ENCODE data around the gene SLC66A2. TPM values are rescaled to one million over a fixed set of nuclear protein-coding genes. Genes with fewer than 3 reads are reported as not detected.

SLC66A2 gene
- total RNA-seq, 1 donor from 2014 or later = 29.8 TPM

DNA sequence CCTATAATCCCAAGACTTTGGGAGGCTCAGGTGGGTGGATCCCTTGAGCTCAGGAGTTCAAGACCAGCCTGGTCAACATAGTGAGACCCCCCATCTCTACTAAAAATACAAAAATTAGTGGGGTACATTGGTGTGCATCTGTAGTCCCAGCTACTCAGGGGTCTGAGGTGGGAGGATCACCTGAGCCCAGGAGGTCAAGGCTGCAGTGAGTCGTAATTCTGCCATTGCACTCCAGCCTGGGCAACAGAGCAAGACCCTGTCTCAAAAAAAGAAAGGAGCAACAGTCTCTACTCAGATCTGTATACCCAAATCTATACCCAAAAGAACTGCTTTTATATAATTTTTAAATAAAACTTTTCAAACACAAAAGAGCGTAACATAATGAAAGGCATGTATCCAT, 7.5 kb upstream of the SLC66A2 start:
- H3K9me3 Mint-ChIP-seq = no peaks in the 10 kb centered on the region
- H3K36me3 Mint-ChIP-seq (ENCODE audit: low read depth) = peaks cover 2% of the 10 kb centered on the region
- no peak for DNase-seq (ENCODE audit: low read depth, low spot score)
- H3K4me3 Mint-ChIP-seq = no peak overlapping the region
- peaks cover 20% of the 10 kb centered on the region for H3K4me1 Mint-ChIP-seq
- H3K27me3 Mint-ChIP-seq (ENCODE audit: low read depth) = peaks cover 54% of the 10 kb centered on the region
- H3K27ac Mint-ChIP-seq (ENCODE audit: unreplicated experiment) = no peak overlapping the region
- TF ChIP-seq, protein P1, sequence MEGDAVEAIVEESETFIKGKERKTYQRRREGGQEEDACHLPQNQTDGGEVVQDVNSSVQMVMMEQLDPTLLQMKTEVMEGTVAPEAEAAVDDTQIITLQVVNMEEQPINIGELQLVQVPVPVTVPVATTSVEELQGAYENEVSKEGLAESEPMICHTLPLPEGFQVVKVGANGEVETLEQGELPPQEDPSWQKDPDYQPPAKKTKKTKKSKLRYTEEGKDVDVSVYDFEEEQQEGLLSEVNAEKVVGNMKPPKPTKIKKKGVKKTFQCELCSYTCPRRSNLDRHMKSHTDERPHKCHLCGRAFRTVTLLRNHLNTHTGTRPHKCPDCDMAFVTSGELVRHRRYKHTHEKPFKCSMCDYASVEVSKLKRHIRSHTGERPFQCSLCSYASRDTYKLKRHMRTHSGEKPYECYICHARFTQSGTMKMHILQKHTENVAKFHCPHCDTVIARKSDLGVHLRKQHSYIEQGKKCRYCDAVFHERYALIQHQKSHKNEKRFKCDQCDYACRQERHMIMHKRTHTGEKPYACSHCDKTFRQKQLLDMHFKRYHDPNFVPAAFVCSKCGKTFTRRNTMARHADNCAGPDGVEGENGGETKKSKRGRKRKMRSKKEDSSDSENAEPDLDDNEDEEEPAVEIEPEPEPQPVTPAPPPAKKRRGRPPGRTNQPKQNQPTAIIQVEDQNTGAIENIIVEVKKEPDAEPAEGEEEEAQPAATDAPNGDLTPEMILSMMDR (conservative IDR thresholded peaks at IDR 0.05) = no peak

- Mint-ChIP-seq H3K27ac (ENCODE audit: unreplicated experiment) (no peak overlapping the region), H3K9me3 (no peaks in the 10 kb centered on the region), H3K27me3 (ENCODE audit: low read depth) (peaks cover 54% of the 10 kb centered on the region), H3K4me1 (peaks cover 12% of the 10 kb centered on the region), H3K4me3 (no peak overlapping the region), H3K36me3 (ENCODE audit: low read depth) (no peaks in the 10 kb centered on the region)
- DNase-seq (ENCODE audit: low read depth, low spot score) = no peak
- TF ChIP-seq, protein P1 (conservative IDR thresholded peaks at IDR 0.05) = no peak
These were observed 4.8 kb upstream of the SLC66A2 start for GRCh38 chr18:79956276-79956675.

- H3K4me3 Mint-ChIP-seq = peak overlapping the region; percentile 25
- H3K9me3 Mint-ChIP-seq = no peaks in the 10 kb centered on the region
- TF ChIP-seq, protein P1 (conservative IDR thresholded peaks at IDR 0.05) = no peak
- peaks cover 49% of the 10 kb centered on the region for H3K27me3 Mint-ChIP-seq (ENCODE audit: low read depth)
- H3K4me1 Mint-ChIP-seq = peaks cover 11% of the 10 kb centered on the region
- no peak for DNase-seq (ENCODE audit: low read depth, low spot score)
- H3K27ac Mint-ChIP-seq (ENCODE audit: unreplicated experiment) = no peak overlapping the region
- H3K36me3 Mint-ChIP-seq (ENCODE audit: low read depth) = no peaks in the 10 kb centered on the region
These were observed 4.0 kb upstream of the SLC66A2 start for GRCh38 chr18:79955302-79956075.

- H3K4me3 Mint-ChIP-seq = no peak overlapping the region
- H3K4me1 Mint-ChIP-seq = peaks cover 11% of the 10 kb centered on the region
- H3K27ac Mint-ChIP-seq (ENCODE audit: unreplicated experiment) = no peak overlapping the region
- TF ChIP-seq, protein P1 (conservative IDR thresholded peaks at IDR 0.05) = no peak
- H3K36me3 Mint-ChIP-seq (ENCODE audit: low read depth) = no peaks in the 10 kb centered on the region
- DNase-seq (ENCODE audit: low read depth, low spot score) = no peak
- peaks cover 45% of the 10 kb centered on the region for H3K27me3 Mint-ChIP-seq (ENCODE audit: low read depth)
- no peaks in the 10 kb centered on the region for H3K9me3 Mint-ChIP-seq
These were observed 3.3 kb upstream of the SLC66A2 start for GRCh38 chr18:79954791-79955190.

DNA sequence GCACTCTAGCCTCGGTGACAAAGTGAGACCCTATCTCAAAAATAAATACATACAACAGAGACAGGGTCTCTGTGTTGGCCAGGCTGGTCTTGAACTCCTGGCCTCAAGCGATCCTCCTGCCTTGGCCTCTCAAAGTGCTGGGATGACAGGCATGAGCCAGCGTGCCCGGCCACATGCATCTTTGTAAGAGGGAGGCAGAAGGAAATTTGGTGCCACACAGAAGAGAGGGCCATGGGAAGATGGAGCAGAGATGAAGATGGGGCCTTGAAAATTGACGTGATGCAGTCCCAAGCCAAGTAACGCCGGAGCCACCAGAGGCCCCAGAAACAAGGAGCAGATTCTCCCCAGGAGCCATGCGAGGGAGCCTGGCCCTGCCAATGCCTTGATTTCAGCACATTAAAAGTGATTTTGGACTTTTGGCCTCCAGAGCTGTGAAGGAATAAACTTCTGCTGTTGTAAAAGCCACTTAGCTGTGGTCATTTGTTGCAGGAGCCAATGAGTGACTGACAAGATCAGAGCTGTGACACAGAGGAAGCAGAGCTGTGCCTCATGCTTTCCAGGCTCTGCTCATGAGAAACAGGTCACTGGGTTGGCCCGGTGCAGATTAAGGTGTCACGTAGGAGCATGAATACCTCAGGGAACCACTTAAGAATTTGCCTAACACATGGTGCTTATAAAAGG, 2.7 kb upstream of the SLC66A2 start:
- no peak for DNase-seq (ENCODE audit: low read depth, low spot score)
- Mint-ChIP-seq H3K9me3 (no peaks in the 10 kb centered on the region), H3K4me1 (peaks cover 12% of the 10 kb centered on the region), H3K36me3 (ENCODE audit: low read depth) (no peaks in the 10 kb centered on the region), H3K27ac (ENCODE audit: unreplicated experiment) (no peak overlapping the region), H3K27me3 (ENCODE audit: low read depth) (peaks cover 42% of the 10 kb centered on the region), H3K4me3 (peak overlapping the region; percentile 64)
- TF ChIP-seq, protein P1 (conservative IDR thresholded peaks at IDR 0.05) = no peak

Measured in neural crest cell (in vitro differentiated cells).